Amniotic epithelial cell (primary cell): ENCODE results near the gene RNF157.

Source experiments
- DNase-seq: peaks from one replicate; pipeline ENCODE4 v3.0.0-alpha.2; 2010; ENCODE audit warnings: low read depth

Gene RNF157

DNA sequence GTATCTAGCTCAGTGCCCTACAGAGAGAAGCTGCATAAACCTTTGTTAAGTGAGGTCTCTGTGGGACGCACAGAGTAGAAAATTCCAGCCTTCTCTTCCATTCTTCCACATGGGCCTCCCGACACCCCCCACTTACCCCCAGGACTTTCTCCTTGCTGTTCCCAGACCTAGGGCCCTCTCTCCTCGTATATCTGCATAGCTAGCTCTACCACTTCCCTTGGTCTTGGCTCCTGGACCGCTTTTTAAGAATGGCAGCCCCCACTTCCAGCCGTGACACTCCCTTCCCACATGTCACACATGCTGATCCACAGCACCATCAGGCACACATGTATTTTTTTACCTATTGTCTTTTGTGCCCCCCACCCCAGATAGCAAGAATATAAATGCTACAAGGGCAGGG lies 82.5 kb downstream of the RNF157 start:
- DNase-seq: no peak

DNA sequence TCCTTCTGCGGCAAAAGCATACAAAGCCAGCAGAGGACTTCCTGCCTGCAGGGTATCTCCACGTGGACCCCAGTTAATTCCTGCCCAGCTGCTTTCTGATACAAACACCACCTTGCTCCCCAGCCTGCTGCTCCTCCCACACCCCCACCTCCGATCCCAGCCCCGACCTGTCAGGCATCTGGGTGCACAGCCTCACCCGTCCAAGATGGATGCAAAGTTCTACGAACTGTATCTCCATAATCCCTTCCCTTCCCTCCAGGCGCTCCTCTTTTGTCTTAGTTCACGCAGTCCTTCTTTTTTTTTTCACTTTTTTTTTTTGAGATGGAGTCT lies 83.7 kb downstream of the RNF157 start:
- no peak for DNase-seq

DNA sequence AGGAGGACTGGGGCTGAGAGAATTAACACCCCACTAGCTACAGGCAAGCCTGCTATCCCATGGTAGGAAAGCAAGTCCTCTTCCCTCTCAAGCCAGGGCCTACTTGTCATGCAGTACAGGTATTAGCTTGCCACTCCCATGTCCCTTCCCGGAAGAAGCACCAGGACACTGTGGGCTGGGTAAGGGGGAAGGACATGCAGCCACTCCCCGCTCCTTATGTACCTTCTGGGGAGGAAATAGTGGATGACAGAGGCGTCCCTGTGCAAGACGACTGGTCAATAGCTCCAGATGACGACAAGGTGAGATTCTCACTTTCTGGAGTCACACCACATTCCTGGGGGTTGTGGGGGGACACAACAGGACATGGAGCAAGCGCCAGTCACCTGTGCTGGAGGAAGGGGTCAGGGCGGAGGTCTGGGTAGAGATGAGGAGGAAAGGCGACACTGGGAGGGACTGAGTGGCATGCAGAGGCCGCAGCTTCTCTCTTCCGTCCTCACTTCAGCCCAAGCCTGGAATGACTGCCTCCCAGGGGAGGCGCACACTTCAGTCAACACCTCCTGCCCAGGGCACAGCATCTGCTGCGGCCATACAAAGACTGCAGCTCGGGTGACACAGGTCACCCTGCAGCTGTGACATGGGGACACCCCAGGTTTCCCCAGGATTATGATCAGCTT lies 84.2 kb downstream of the RNF157 start:
- no peak for DNase-seq

DNA sequence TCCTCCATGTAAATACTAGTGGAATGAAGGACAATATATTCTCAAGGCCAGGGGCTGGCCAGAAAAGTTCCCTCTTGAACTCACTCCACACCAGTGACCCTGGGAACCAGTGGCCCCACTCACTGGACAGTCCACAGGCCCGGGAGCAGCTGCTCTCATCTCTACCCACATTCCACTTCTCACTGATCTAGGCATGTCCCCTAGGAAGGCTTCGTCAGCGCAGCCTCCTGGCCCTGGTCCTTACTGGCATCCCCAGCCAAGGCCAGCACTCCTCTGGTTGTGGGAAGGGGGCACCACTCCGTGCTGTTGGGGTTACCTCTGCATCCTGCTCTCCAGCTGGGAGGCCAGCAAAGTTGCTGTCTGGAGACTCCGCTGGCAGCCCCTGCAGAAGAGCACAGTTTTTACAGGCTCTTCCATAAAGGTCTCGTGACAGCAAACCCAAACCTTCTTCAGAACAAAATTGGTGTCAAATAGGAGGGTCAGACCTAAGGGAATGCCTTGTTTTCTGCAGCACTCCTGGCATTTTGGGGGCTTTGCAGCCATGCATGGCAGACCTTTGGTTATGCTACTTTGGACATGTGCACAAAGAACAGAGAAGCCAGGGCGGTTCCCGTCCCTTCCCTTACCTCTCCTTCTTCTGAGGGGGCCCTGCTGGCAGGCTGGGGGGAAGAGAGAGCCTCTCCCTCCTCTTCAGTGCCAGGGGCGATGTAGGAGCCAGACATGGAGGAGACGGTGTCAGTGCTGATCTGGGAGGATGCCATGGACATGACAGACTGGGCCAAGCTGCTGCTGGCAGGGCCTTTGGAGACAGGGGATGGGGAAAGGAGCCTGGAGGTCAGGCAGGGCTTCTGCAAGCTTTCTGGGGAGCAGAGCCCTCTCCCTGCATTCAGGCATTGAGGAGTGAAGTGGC lies 85.1 kb downstream of the RNF157 start:
- no peak for DNase-seq

DNA sequence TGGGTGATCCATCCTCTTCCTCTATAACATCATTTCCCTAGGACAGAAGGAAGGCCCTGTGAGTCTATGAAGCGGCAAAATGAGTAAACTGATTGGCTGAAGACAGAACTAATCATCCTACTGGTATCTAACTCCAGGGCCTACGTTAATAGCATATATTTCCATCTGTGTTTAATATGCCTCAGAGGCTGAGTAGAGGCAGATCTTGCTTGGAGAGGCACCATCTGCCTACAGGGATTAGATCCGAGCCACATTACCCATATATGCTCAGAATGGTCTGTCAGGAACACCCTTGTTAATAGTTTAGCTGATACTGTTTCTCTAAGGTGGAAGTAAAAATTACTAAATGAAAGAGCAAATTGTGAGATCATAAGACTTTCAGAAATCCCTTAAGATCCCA lies 86.0 kb downstream of the RNF157 start:
- DNase-seq: no peak

DNA sequence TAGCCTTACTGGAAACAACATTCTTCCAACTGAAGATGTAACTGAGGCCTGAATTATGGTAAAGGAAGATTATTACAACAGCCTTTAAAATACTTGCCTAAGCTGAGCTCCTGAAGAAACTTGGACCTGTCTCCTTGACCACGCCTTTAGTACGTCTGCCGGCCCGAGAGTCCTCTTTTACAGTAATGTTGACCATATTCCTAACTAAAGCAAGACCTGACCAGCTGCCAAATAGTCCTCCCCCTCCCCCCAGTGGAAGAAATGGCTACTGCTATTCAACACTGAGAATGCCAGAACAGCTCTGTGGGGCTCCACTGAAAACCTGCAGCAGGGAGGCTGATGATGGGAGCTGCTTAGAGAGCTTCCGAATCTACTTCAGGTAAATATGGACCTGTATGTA lies 86.7 kb downstream of the RNF157 start:
- peak; percentile 51 for DNase-seq

DNA sequence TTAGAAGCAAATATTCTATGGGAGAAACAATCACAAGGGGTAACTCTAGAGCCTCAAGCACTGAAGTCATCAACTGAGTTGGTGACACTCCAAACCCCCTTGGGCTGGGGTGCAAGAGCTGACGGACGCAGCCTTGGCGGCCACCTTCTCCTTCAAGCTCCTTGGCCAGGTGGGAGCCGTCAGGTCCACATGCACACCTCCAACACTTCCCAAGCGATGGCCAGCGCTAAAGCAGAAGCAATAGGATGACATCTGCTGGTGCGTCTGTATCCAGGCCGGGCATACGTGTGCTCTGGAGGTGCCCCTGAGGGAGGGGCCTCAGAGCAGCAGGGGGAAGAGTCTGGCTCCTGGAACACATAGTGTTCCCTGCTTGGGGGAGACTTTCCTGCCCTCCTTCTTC lies 87.1 kb downstream of the RNF157 start:
- no peak for DNase-seq

DNA sequence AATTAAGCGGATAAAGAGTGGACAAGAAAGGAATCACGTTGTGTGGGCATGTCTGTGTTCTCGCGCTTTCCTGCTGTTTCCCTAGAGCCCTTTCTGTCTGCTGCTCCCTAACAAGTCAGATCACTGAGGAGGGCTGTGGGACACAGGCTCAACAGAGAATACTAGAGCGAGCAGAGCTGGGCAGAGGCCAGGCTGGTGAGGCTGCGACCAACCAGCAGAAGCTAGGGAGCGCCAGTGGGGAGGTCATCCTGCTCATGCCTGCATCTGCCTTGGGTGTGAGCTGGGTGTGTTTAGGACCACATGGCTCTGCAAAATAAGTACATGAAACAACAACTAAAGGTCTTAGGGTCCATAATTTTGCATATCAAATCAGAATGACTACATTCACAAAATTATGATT lies 87.7 kb downstream of the RNF157 start:
- DNase-seq: no peak

DNA sequence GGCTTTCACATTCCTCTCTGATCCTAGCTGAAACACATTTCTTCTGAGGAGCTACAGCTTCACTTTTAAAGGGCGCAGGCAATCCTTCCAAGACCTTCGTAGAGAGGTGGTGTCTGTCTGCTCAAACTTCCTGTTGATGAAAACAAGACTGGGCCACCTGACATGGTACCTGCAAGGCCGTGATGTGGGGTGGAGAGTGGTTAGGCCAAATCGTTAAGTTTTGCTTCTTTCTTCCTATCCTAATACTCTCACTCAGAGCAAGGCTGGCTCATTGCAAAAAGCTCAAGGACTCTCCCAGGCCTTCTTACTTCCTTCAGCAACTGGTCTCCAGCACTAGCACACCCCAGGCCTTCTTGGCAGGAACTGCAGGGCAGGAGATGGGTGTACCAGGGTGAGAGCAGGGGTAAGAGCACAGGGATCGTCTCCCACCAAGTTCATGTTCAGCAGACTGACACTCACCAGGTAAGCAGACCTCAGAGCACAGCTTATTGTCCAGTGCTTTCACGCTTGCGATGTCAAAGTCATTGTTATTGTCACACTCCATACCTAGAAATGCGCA lies 88.3 kb downstream of the RNF157 start:
- DNase-seq: no peak

DNA sequence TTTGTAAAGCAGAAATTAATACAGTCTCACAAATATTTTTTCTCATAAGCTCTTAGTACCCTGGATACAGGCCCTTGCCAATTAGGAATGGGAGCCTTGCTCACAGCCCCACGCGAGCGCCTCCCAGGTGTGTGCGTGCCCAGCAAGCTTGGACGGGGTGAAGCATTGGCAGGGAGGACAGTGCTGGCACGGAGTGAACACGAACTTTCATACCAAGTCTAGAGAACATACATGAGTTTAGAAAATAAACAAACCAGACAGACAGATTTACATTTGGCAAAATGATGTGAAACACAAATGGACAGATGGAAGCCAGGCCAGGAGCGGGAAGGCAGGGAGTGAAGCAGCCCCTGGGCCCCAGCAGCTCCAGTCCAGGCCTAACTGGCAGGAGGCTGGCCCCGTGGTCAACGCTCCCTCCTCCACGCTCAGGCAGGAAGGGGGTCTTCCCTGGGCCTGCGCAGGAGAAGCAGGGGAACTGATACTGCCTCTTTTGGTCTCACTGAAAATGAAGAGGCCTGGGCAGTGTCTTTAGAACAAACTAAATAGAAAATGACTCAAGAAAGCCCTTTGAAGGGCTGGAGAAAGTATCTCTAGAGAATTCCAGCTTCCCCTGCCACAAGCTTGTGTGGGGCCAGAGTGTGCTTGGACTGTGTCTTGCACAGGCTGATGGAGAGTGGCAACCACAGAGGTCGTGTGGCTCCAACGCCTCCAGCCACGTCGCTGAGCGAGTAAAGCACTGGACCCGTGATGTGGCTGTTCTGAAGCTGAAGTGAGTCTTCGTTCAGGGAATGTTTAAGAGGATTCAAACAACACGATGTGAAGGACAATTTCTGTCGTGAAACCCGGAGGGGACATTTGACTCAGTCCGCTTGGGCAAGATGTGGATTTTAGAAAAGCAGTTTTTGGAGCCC lies 89.3 kb downstream of the RNF157 start:
- DNase-seq: no peak

DNA sequence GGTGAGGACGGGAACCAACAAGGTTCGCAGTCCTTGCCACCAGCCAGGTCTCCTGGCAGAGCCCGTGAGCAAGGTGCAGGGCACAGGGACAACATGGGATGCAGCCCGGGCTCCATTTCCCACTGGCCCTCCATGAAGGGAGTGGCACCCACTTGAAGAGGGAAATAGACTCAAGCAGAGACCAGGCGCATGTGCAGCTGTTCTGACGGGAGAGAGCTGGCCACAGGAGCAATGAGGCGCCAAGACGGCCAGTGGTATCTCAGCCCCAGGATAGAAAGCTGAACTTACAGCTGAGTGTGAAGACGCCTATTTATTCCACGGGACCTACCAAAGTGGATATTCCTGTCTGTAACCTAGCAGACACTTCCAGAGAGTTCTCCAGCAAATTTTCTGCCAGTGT lies 91.1 kb downstream of the RNF157 start:
- DNase-seq: no peak

DNA sequence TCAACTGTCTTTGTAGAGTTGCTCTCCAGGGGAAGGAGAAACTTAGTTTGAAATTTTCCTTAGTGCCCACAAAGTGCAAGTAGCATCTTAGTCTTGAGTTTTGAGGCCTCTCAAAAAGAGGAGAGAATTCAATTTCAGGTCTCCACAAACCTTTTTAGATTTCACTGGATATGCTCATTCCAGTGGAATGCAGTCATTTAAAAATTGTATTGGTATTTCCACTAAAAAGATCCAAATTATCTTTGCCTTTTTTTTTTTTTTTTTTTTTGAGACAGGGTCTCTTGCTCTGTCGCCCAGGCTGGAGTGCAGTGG lies 92.3 kb downstream of the RNF157 start:
- no peak for DNase-seq

DNA sequence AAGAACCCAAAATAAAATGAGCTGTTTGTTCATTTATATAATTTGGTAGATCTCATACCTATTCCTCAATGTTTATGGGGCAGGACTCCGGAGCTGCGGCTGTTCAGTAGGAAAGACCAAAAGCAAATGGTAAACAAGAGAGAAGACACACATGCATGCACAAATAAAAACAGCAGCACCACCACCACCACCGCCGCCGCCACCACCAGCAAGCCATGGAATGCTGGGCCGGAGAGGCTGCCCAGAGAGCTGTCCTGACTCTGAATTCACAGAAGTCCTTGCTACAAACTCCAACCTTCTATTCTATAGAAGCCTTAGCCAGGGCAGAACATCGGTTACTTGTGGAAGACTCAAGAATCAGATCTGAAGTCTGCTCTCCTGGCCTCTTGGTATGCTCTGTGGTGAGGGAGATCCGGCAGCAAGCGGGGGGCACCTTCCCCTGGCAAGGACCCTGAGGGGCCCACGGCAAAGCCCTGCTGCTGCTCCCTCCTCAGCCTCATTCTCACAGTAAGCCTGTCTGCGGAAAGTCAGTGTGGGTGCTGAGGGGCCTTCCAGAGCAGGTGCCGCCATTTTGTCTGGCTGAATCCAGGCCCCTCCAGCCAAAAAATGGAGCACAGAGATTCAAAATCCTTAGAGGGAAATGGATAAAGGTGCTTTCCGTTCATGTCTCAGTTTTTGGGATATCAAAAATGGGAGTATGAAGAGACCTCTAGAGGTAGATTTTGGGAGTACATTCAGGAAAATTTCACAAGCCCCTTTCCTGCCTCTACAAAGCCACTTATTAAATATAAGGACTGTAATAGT lies 92.9 kb downstream of the RNF157 start:
- DNase-seq: peak; percentile 16

DNA sequence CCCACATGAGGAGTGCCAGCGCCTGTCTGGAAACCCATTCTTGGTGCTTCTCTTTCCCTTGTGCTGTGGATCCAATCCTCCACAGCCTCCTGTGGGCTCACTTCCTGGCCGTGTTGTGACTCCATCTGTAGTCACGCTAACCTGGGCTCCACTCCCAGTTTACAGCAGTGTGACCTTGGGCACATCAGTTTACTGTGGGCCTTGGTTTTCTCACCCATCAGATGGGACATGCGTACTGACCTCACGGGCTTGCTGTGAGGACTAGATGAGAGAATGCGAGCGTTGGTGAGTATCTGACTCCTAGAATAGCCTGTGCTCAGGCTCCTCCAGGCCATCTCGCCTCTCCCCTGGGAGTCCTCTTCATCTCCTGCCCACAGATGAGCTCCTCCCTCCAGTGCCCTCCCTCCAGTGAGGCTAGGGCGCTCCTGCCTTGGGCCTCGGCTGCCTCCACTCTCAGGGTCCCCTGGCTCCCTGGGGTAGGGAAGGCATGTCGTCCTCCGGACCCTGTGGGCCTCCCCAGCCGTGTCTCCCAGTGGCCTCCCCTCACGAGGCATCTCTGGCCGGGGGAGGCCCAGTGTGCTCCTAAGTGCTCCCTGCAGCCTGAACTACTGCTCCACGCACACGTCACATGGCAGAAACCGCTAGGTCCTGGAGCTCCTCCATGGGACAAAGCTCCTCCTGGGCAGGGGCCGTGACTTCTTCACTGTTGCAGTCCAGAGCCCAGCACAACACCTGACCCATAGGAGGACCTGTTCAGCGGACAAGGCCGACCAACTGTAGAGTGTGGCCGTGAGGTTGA lies 94.0 kb downstream of the RNF157 start:
- DNase-seq: no peak

DNA sequence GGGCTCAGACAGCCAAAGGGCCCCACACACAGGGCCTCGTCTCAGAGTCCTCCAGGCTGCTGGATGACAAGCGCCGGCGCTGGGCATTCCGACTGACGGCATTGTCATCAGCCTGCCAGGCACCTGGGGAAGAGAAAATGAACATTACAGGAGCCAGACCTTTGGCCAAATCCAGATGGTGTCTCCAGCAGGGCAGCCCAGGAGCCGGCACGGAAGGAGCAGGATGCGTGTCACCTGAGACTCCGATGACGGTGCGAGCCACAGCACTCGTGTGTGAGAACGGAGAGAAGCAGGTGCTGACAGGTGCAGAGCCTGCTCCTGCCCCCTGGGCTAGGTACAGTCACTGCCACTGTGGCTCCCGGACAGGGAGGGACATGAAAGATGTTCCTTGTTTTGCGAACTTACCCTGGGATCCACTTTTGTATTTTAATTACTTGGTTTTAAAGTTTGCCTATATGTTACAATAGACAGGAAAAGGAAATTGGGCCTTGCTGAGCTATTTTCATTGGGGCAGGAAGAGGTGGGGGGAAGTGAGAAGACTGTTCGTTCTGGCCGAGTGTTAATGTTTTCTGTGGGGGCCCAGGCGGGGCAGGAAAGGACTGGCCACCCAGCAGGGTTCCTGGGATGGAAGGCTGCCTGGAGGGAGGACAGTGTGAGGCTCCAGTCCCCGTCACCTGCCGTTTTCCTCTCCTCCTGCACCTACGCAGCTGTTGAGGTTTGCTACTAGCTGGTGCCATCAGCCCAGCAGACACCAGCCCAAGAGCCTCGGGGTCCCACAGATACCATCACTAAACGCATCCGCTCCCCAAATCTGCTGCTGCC lies 94.9 kb downstream of the RNF157 start:
- DNase-seq: no peak

DNA sequence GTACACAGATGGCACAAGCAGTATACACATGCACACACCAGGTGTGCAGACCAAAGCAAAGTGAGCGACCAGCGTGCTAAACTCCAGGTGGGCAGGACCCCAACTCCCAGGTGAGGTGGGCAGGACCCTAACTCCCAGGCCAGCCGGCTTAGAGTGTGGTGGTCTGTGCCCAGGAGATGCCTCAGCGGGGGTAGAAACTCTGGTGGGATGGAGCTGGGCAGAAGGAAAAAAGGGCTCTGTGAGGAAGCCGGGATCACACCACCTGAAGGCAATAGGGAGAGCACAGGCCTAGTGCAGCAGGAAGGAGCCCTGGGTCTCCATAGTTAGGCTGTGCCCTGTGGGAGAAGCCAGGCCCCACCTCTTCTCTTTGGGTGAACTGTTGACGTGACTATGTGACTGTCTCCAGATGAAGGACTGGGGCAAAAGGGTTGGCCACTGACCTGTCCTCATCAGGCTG lies 97.7 kb downstream of the RNF157 start:
- DNase-seq: no peak

DNA sequence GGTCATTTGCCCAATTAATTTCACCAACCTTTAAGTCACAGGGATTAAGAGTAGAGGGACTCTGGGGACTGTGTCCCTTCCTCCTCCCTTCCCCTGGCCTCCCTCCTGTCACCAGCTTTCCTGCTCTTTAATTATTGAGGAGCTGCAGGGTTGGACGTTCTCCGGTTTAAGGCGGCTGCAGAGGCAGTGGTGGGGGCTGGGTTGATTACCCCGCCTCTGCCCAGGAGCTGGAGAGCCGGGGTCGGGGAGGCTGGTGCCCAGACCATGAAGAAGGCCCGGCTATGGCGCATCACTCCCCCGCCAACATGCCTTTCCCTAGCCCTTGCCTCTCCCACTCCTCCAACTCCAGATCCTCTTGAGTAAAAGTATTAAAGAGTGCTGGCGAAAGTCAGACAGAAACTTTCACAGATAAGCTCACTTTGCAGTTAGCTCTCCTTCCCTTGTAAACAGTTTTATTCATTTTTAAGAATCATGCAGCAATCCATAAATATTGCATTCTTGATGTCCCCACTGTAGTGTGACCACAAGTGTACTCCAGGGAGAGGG lies 98.2 kb downstream of the RNF157 start:
- DNase-seq: peak; percentile 22

DNA sequence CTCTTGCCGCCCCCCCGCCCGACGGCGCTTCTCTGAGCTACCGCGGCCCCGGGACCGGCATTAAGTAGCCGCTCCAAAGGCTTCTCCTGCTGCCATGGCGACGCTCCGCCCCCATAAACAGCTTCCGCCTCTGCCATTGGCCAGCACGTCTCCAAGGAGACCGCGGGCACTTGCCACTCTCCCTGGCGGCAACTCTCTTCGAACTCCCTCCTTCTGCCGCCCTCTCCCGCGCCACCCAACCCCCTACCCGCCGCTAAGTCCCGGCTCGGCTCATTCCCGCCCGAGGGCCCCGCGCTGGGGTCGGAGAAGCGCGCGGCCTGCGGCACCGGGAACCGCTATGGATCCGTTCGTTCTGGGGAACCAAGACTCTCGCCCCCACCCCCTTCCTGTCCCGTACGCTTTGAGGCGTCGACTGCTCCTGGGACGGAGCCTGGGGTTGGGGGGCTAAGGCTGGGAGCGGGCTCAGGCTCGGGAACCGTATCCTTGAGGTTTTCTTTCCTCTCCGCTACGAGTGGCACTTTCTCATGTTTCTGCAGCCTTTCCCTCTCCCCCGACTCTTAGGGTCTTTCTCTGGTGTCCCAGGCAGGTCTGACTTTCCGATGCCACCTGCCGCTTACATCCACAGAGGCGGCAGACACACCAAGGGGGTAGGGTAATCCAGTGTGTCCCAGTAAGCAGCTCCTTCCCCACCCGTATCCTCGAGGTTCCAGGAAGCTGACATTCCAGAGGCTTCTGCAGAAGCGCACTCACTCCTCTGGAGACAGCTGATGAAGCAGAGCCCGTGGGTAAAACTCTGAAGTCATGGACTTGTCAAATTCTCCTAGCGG lies 98.9 kb downstream of the RNF157 start, which contains the start of gene FOXJ1:
Gene FOXJ1 (minus strand): TSS at position 34 of the 827 bp plus-strand sequence. CDS start 850 bp downstream, outside the sequence.
- peak; percentile 73 for DNase-seq
